Gastroesophageal sphincter (tissue), 3 donors: Measurements from ENCODE around the gene GRN.

Experiments used
- EP300 ChIP-seq: sonication (generic); formaldehyde crosslinking; IDR thresholded peaks from one replicate; pipeline ENCODE4 v1.6.1; 2017; ENCODE audit warnings: antibody characterized with exemption, mild to moderate bottlenecking
- TF ChIP-seq, protein P1 (sequence below), 4 experiments: fragments of 200-600 bp in 2 of 4; fragments of 450-650 bp in 2 of 4; sonication (generic) in 1 of 4; IDR thresholded peaks; one replicate each; pipeline ENCODE4 v1.5.1; 2017 to 2019; ENCODE audit warnings: antibody characterized with exemption in 4 of 4, mild to moderate bottlenecking in 2 of 4, moderate library complexity in 2 of 4

GRCh38 chr17:44400226-44400847, 55.2 kb downstream of the GRN start:
- TF ChIP-seq, protein P1, sequence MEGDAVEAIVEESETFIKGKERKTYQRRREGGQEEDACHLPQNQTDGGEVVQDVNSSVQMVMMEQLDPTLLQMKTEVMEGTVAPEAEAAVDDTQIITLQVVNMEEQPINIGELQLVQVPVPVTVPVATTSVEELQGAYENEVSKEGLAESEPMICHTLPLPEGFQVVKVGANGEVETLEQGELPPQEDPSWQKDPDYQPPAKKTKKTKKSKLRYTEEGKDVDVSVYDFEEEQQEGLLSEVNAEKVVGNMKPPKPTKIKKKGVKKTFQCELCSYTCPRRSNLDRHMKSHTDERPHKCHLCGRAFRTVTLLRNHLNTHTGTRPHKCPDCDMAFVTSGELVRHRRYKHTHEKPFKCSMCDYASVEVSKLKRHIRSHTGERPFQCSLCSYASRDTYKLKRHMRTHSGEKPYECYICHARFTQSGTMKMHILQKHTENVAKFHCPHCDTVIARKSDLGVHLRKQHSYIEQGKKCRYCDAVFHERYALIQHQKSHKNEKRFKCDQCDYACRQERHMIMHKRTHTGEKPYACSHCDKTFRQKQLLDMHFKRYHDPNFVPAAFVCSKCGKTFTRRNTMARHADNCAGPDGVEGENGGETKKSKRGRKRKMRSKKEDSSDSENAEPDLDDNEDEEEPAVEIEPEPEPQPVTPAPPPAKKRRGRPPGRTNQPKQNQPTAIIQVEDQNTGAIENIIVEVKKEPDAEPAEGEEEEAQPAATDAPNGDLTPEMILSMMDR (IDR thresholded peaks at IDR 0.05): peak in 3 of 4 experiments; percentile 30 to 42 (median 35)
- no peak for TF ChIP-seq EP300
